ENCODE results near the gene HLA-DPB1.

HLA-DPB1 gene

DNA sequence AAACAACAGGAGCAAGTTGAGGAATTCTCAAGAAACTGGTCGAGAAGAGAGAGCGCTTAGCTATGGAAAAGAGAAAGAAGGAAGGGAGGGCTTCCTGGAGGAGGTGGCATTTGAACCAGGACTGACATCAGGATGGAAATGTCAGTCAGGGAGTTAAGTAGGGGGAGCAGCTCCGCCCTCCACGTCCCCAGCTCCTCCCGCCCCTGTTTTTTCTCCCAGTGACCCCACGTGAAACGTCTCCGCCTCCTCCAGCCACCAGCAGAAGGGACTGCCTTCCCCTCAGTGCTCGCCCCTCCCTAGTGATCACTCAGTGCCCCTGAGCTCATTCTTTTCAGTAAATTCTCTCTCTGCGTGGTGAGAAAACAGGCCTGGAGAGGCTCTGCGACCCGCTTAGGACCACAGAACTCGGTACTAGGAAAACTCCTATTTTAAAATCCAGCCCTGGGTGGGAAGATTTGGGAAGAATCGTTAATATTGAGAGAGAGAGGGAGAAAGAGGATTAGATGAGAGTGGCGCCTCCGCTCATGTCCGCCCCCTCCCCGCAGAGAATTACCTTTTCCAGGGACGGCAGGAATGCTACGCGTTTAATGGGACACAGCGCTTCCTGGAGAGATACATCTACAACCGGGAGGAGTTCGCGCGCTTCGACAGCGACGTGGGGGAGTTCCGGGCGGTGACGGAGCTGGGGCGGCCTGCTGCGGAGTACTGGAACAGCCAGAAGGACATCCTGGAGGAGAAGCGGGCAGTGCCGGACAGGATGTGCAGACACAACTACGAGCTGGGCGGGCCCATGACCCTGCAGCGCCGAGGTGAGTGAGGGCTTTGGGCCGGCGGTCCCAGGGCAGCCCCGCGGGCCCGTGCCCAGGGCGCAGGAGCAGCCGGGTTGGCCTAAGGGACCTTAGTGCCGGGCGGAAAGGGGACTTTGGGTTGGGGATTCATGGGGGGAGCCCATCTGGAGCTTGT lies 4.6 kb downstream of the HLA-DPB1 start:
- peak overlapping the region; percentile 38 for H3K27ac ChIP-seq

DNA sequence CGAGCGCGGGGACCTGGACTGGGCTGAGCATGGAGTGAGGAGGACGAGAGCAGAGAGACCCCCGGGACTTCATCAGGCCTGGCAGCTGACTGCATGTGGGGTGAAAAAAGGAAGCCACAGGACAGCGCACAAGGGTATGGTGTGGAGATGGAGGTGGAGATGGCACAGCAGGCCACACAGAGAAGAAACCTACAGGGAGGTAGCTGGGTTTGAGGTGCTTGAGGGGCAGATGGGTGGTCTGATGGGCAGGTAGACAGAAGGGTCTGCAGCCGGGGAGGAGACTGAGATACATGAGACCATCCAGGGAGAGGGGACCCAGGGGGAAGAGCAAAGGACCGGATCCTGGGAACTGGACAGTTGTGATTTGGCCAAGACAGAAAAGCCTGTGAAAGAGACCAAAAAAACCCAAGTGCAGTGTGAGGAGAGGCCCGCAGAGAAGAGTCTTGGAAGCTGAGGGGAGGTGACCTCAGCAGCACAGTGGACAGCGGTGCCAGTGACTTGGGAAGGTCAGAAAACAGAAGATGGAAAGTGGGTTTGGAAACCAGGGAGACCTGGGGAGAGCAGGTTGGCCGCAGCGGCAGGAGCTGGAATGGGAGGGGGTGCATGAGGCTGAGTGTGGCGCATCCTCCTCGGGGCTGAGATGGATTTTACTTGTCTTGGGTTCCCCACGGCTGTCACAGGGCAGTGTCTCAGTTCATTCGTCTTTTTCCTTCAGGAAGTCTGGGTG lies 5.5 kb downstream of the HLA-DPB1 start:
- H3K27ac ChIP-seq = no peak overlapping the region
- TF ChIP-seq CTCF (conservative IDR thresholded peaks at IDR 0.05) = no peak

More for the DNA sequence above, 4.6 kb downstream of the HLA-DPB1 start:
- no peak for TF ChIP-seq CTCF (conservative IDR thresholded peaks at IDR 0.05)

GRCh38 chr6:33082702-33083101 lies 6.9 kb downstream of the HLA-DPB1 start:
- peak; percentile 76 for TF ChIP-seq CTCF (conservative IDR thresholded peaks at IDR 0.05)
- no peak overlapping the region for H3K27ac ChIP-seq

- TF ChIP-seq CTCF (conservative IDR thresholded peaks at IDR 0.05) = no peak
- H3K27ac ChIP-seq = no peak overlapping the region
These were observed 9.8 kb downstream of the HLA-DPB1 start for GRCh38 chr6:33085627-33086026.

DNA sequence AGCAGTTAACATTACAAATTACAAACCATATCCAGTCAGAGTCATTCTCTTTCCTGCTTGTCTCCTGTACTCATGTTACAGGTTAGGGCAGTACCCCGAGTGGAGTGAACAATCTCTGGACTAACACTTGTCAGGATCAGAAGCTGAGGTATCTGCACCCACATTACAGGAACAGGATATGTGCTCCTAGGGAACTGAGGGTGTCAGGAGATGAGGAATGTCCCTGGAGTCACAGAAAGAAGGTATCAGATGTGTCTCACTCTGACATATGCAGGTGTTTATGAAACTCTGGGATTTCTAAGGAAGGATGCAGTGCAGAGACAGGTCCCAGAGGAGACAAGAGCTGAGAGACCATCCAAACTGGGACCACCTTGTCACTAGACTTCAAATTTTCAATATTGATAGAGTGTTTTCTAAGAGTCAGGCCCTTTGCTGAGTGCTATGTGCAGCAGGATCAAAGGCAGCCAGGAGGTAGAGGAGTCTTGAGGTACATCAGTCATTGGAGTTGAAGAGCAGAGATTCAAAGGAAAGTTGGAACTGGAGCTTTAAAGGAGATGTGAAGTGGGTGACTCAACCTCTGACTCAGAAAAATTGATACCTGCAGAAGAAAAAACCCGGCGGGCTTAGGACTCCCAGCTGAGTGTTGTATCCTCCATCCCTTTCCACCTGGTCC lies 12.6 kb downstream of the HLA-DPB1 start:
- no peak for TF ChIP-seq CTCF (conservative IDR thresholded peaks at IDR 0.05)
- H3K27ac ChIP-seq = no peak overlapping the region

- TF ChIP-seq CTCF (conservative IDR thresholded peaks at IDR 0.05) = no peak
- no peak overlapping the region for H3K27ac ChIP-seq
These were observed 13.3 kb downstream of the HLA-DPB1 start for GRCh38 chr6:33088931-33089620.
